WTC11 (cell line): ENCODE results near the gene FAM168B. TPM values are rescaled to one million over a fixed set of nuclear protein-coding genes. Genes with fewer than 3 reads are reported as not detected.

Experiments used
- ATAC-seq: fragments of 200-7000 bp; cut with Tn5 transposase; 2 replicates; pipeline ENCODE4 v1.10.0; 2021; ENCODE audit warnings: mild to moderate bottlenecking, moderate library complexity
- Bru-seq: library from RNA; stranded (reverse); fragments of 400-500 nt; gene quantifications from one replicate; lab custom pipeline; 2021; lab: Mats Ljungman, UMichigan
- CTCF ChIA-PET: fragments of 300-600 bp; sonication (Branson Sonifier 250); formaldehyde crosslinking; loops from one replicate; lab custom pipeline; 2021; ENCODE audit warnings: antibody characterized with exemption; lab: Charles Lee
- POLR2A ChIA-PET: fragments of 350-600 bp; sonication (Branson Sonifier 250); formaldehyde crosslinking; loops from one replicate; lab custom pipeline; 2021; ENCODE audit warnings: antibody characterized with exemption; lab: Charles Lee
- DNase-seq: peaks from one replicate; pipeline ENCODE4 v3.0.0; 2021; ENCODE audit warnings: low spot score
- H3K27ac Mint-ChIP-seq: 2 replicates; pipeline ENCODE4 v1.8.0; 2021; ENCODE audit warnings: mixed read lengths
- H3K27me3 Mint-ChIP-seq: 2 replicates; pipeline ENCODE4 v1.8.0; 2021; ENCODE audit warnings: low read depth, mild to moderate bottlenecking, moderate library complexity, mixed read lengths
- H3K36me3 Mint-ChIP-seq: 2 replicates; pipeline ENCODE4 v1.8.0; 2021; ENCODE audit warnings: mixed read lengths
- H3K4me1 Mint-ChIP-seq: 2 replicates; pipeline ENCODE4 v1.8.0; 2022; ENCODE audit warnings: mixed read lengths
- H3K4me3 Mint-ChIP-seq: 2 replicates; pipeline ENCODE4 v1.8.0; 2021; ENCODE audit warnings: mild to moderate bottlenecking, moderate library complexity, mixed read lengths
- H3K9me3 Mint-ChIP-seq: 2 replicates; pipeline ENCODE4 v1.8.0; 2021; ENCODE audit warnings: mixed read lengths
- EMX1 ChIP-seq: fragments of 250-450 bp; sonication (Bioruptor Pico); IDR thresholded peaks from 2 replicates; pipeline ENCODE4 v1.8.0; 2021; ENCODE audit warnings: mild to moderate bottlenecking
- FOXJ3 ChIP-seq: sonication (generic); formaldehyde crosslinking; IDR thresholded peaks from 2 replicates; pipeline ENCODE4 v1.9.0; 2021; ENCODE audit warnings: missing genetic modification reagents, mild to moderate bottlenecking, borderline replicate concordance
- FOXK1 ChIP-seq: sonication (generic); formaldehyde crosslinking; IDR thresholded peaks from 2 replicates; pipeline ENCODE4 v1.8.0; 2022; ENCODE audit warnings: mild to moderate bottlenecking, moderate library complexity, missing genetic modification reagents
- GABPB1 ChIP-seq: sonication (generic); formaldehyde crosslinking; IDR thresholded peaks from 2 replicates; pipeline ENCODE4 v1.8.1; 2023; ENCODE audit warnings: mild to moderate bottlenecking, missing genetic modification reagents
- GRHL2 ChIP-seq: fragments of 250-450 bp; sonication (Bioruptor Pico); IDR thresholded peaks from 2 replicates; pipeline ENCODE4 v1.8.0; 2022; ENCODE audit warnings: mild to moderate bottlenecking, moderate library complexity; ENCODE audit not compliant: insufficient replicate concordance, severe bottlenecking
- IRF2 ChIP-seq: sonication (generic); formaldehyde crosslinking; IDR thresholded peaks from 2 replicates; pipeline ENCODE4 v1.8.0; 2022; ENCODE audit warnings: low read depth, missing genetic modification reagents, borderline replicate concordance
- NFATC4 ChIP-seq: fragments of 250-450 bp; sonication (Bioruptor Pico); IDR thresholded peaks from 2 replicates; pipeline ENCODE4 v1.9.0; 2021; ENCODE audit warnings: mild to moderate bottlenecking
- NFE2L1 ChIP-seq: sonication (generic); formaldehyde crosslinking; IDR thresholded peaks from 2 replicates; pipeline ENCODE4 v1.8.1; 2023; ENCODE audit warnings: missing genetic modification reagents
- NR1H2 ChIP-seq: sonication (generic); formaldehyde crosslinking; IDR thresholded peaks from 2 replicates; pipeline ENCODE4 v1.9.0; 2021; ENCODE audit warnings: mild to moderate bottlenecking, moderate library complexity, missing genetic modification reagents
- NR2C2 ChIP-seq: sonication (generic); formaldehyde crosslinking; IDR thresholded peaks from 2 replicates; pipeline ENCODE4 v1.8.0; 2022; ENCODE audit warnings: mild to moderate bottlenecking, missing genetic modification reagents
- NR3C1 ChIP-seq: sonication (generic); formaldehyde crosslinking; conservative IDR thresholded peaks from 2 replicates; pipeline ENCODE4 v1.8.1; 2023; ENCODE audit warnings: low read depth, mild to moderate bottlenecking, missing genetic modification reagents
- RELA ChIP-seq: sonication (generic); formaldehyde crosslinking; IDR thresholded peaks from 2 replicates; pipeline ENCODE4 v1.8.1; 2022; ENCODE audit warnings: missing genetic modification reagents, mild to moderate bottlenecking, borderline replicate concordance
- RORB ChIP-seq: fragments of 250-450 bp; sonication (Bioruptor Pico); IDR thresholded peaks from 2 replicates; pipeline ENCODE4 v1.9.0; 2021; ENCODE audit warnings: mild to moderate bottlenecking
- SMAD4 ChIP-seq: sonication (generic); formaldehyde crosslinking; IDR thresholded peaks from 2 replicates; pipeline ENCODE4 v1.8.0; 2022; ENCODE audit warnings: mild to moderate bottlenecking, missing genetic modification reagents
- TEAD1 ChIP-seq: sonication (generic); formaldehyde crosslinking; IDR thresholded peaks from 2 replicates; pipeline ENCODE4 v1.8.0; 2022; ENCODE audit warnings: mild to moderate bottlenecking, missing genetic modification reagents
- TP53 ChIP-seq: sonication (generic); formaldehyde crosslinking; IDR thresholded peaks from 2 replicates; pipeline ENCODE4 v1.8.1; 2023; ENCODE audit warnings: mild to moderate bottlenecking, missing genetic modification reagents
- ZBTB21 ChIP-seq: sonication (generic); formaldehyde crosslinking; IDR thresholded peaks from 2 replicates; pipeline ENCODE4 v1.8.1; 2023; ENCODE audit warnings: mild to moderate bottlenecking, missing genetic modification reagents, borderline replicate concordance
- ZNF232 ChIP-seq: sonication (generic); formaldehyde crosslinking; IDR thresholded peaks from 2 replicates; pipeline ENCODE4 v1.8.0; 2022; ENCODE audit warnings: mild to moderate bottlenecking, missing genetic modification reagents
- ZNF263 ChIP-seq: sonication (generic); formaldehyde crosslinking; IDR thresholded peaks from 2 replicates; pipeline ENCODE4 v1.8.1; 2022; ENCODE audit warnings: low read depth, mild to moderate bottlenecking, moderate library complexity, missing genetic modification reagents
- ZNF671 ChIP-seq: fragments of 250-450 bp; sonication (Bioruptor Pico); IDR thresholded peaks from 2 replicates; pipeline ENCODE4 v1.8.0; 2021; ENCODE audit warnings: mild to moderate bottlenecking
- long read RNA-seq, 3 experiments: library from RNA in 1 of 3; library from capped mRNA in 1 of 3; library from polyadenylated mRNA in 1 of 3; unstranded in 2 of 3; stranded (forward) in 1 of 3; transcript quantifications; one replicate each; pipeline ENCODE4 v2.0.0, GENCODE V29; 2021
- total RNA-seq: library from RNA; stranded (reverse); gene quantifications from 3 replicates; pipeline ENCODE4 v1.2.3, GENCODE V29; 2021
- TF ChIP-seq, protein P1 (sequence below): sonication (generic); formaldehyde crosslinking; conservative IDR thresholded peaks from 2 replicates; pipeline ENCODE4 v1.8.1; 2022; ENCODE audit warnings: mild to moderate bottlenecking, missing genetic modification reagents
- TF ChIP-seq, protein P2 (sequence below): sonication (generic); formaldehyde crosslinking; IDR thresholded peaks from 2 replicates; pipeline ENCODE4 v1.8.0; 2022; ENCODE audit warnings: mild to moderate bottlenecking, missing genetic modification reagents
- TF ChIP-seq, protein P3 (sequence below): sonication (generic); formaldehyde crosslinking; IDR thresholded peaks from 2 replicates; pipeline ENCODE4 v1.8.1; 2022; ENCODE audit warnings: low read depth, missing genetic modification reagents, borderline replicate concordance
- TF ChIP-seq, protein P4 (sequence below): sonication (generic); formaldehyde crosslinking; conservative IDR thresholded peaks from 2 replicates; pipeline ENCODE4 v1.8.1; 2023; ENCODE audit warnings: mild to moderate bottlenecking, low read depth, missing genetic modification reagents, moderate library complexity
- TF ChIP-seq, protein P5 (sequence below): fragments of 250-450 bp; sonication (Bioruptor Pico); conservative IDR thresholded peaks from 2 replicates; pipeline ENCODE4 v1.9.0; 2021; ENCODE audit warnings: mild to moderate bottlenecking
- TF ChIP-seq, protein P6 (sequence below): fragments of 250-450 bp; sonication (Bioruptor Pico); IDR thresholded peaks from 2 replicates; pipeline ENCODE4 v2.1.2; 2022; ENCODE audit warnings: mild to moderate bottlenecking, moderate library complexity

FAM168B gene, protein sequence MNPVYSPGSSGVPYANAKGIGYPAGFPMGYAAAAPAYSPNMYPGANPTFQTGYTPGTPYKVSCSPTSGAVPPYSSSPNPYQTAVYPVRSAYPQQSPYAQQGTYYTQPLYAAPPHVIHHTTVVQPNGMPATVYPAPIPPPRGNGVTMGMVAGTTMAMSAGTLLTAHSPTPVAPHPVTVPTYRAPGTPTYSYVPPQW
- total RNA-seq (63.9 to 74.9 TPM (median 68.7 TPM) in 3 replicates), Bru-seq, nascent RNA (percentile 90 among the genes with signal in this experiment)
- long read RNA-seq, experiment 1, full-length matches to known transcripts: 226 of 384 reads
- long read RNA-seq, experiment 1, partial matches to known transcripts: 98 of 384 reads
- long read RNA-seq, experiment 1, other reads (novel, unspliced or antisense): 60 of 384 reads
- long read RNA-seq, experiment 2, full-length matches to known transcripts: 20 of 92 reads
- long read RNA-seq, experiment 2, partial matches to known transcripts: 3 of 92 reads
- long read RNA-seq, experiment 2, other reads (novel, unspliced or antisense): 69 of 92 reads
- long read RNA-seq, experiment 3, partial matches to known transcripts: 0 of 10 reads
- long read RNA-seq, experiment 3, other reads (novel, unspliced or antisense): 10 of 10 reads

DNA sequence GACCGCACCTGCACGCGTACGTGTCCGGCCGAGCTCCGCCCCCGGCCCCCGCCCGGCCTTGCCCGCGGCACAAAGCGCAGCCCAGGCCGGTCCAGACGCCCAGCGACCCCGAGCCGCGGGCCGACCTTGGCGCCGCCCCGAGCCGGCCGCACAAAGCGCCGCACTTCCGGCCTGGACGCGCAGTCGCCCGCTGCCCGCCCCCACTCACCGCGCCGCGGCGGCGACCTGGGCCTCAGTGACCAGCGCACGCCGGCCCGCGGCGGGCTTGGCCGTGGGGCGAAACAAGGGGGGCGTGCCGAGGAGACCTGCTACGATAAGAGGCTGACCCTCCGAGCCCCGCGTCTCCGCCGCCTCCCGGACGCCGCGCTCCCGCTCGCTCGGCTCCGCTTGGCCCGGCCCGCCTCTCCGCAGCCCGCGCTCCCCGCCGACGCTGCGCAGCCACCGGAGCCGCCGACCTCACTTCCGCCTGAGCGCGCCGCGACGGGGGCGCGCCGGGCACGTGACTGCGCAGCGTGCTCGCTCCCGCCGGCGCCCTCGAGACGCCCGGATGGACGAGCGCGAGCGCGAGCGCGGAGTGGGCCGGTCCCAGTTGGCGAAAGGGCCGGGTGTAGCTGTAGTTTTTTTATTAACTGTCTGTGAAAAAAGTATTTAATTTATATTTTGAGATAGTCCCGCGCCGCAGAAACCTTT, at the start of gene FAM168B:
Gene FAM168B, minus strand, starts transcription at position 455 of the 690 bp plus-strand sequence. CDS start 10,814 bp downstream, outside the sequence.
- peaks cover 7% of the 10 kb centered on the region for H3K4me1 Mint-ChIP-seq
- ATAC-seq: peak; percentile 90
- TF ChIP-seq, protein P1, sequence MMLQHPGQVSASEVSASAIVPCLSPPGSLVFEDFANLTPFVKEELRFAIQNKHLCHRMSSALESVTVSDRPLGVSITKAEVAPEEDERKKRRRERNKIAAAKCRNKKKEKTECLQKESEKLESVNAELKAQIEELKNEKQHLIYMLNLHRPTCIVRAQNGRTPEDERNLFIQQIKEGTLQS (CRISPR knock-in tag): no peak
- no peak; the same call in none of the 2 replicates for TF ChIP-seq TP53
- TF ChIP-seq, protein P2, sequence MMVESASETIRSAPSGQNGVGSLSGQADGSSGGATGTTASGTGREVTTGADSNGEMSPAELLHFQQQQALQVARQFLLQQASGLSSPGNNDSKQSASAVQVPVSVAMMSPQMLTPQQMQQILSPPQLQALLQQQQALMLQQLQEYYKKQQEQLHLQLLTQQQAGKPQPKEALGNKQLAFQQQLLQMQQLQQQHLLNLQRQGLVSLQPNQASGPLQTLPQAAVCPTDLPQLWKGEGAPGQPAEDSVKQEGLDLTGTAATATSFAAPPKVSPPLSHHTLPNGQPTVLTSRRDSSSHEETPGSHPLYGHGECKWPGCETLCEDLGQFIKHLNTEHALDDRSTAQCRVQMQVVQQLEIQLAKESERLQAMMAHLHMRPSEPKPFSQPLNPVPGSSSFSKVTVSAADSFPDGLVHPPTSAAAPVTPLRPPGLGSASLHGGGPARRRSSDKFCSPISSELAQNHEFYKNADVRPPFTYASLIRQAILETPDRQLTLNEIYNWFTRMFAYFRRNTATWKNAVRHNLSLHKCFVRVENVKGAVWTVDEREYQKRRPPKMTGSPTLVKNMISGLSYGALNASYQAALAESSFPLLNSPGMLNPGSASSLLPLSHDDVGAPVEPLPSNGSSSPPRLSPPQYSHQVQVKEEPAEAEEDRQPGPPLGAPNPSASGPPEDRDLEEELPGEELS (CRISPR knock-in tag): peak; percentile 92; the same call in 1 of the 2 replicates
- no peak for TF ChIP-seq EMX1 (CRISPR knock-in tag)
- TF ChIP-seq ZNF671 (CRISPR knock-in tag): 0 out of 2 replicates have a peak, but pooled peaks have one; percentile 14
- TF ChIP-seq, protein P3, sequence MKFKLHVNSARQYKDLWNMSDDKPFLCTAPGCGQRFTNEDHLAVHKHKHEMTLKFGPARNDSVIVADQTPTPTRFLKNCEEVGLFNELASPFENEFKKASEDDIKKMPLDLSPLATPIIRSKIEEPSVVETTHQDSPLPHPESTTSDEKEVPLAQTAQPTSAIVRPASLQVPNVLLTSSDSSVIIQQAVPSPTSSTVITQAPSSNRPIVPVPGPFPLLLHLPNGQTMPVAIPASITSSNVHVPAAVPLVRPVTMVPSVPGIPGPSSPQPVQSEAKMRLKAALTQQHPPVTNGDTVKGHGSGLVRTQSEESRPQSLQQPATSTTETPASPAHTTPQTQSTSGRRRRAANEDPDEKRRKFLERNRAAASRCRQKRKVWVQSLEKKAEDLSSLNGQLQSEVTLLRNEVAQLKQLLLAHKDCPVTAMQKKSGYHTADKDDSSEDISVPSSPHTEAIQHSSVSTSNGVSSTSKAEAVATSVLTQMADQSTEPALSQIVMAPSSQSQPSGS (CRISPR knock-in tag): no peak
- no peak for TF ChIP-seq RORB (CRISPR knock-in tag)
- TF ChIP-seq NR3C1 (CRISPR knock-in tag): 0 out of 2 replicates have a peak, but pooled peaks have one; percentile 56
- TF ChIP-seq ZBTB21 (CRISPR knock-in tag): no peak
- TF ChIP-seq, protein P4, sequence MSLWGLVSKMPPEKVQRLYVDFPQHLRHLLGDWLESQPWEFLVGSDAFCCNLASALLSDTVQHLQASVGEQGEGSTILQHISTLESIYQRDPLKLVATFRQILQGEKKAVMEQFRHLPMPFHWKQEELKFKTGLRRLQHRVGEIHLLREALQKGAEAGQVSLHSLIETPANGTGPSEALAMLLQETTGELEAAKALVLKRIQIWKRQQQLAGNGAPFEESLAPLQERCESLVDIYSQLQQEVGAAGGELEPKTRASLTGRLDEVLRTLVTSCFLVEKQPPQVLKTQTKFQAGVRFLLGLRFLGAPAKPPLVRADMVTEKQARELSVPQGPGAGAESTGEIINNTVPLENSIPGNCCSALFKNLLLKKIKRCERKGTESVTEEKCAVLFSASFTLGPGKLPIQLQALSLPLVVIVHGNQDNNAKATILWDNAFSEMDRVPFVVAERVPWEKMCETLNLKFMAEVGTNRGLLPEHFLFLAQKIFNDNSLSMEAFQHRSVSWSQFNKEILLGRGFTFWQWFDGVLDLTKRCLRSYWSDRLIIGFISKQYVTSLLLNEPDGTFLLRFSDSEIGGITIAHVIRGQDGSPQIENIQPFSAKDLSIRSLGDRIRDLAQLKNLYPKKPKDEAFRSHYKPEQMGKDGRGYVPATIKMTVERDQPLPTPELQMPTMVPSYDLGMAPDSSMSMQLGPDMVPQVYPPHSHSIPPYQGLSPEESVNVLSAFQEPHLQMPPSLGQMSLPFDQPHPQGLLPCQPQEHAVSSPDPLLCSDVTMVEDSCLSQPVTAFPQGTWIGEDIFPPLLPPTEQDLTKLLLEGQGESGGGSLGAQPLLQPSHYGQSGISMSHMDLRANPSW: 0 out of 2 replicates have a peak, but pooled peaks have one; percentile 61
- no peak for TF ChIP-seq GRHL2
- peak; percentile 79 for TF ChIP-seq TEAD1 (CRISPR knock-in tag)
- TF ChIP-seq, protein P5, sequence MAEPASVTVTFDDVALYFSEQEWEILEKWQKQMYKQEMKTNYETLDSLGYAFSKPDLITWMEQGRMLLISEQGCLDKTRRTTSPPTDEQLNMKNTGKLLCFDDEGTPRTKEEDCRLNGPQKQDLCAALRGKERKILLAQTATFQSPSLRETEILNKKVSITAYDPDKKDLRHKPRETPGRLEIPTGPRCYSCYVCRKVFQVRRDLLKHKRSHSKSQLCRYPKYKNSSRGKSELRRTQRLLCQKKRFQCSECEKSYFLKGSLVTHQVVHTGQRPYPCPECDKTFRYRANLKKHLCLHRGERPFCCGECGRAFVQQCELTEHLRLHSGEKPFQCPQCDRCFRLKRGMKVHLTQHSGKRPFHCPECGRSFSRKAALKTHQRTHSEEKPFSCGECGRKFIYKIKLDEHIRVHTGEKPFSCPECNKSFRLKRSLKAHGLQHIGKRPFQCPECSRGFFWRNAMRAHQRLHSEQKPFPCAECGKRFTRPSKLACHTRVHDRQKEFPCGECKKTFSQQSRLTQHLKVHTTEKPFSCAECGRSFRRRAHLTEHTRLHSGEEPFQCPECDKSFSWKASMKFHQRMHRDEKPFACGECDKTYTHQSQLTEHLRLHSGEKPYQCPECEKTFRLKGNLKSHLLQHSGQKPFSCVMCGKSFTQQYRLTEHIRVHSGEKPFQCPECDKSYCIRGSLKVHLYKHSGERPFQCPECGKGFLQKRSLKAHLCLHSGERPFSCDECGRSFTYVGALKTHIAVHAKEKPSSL: no peak
- no peak for TF ChIP-seq SMAD4
- TF ChIP-seq NFATC4 (CRISPR knock-in tag): peak; percentile 26; the same call in 1 of the 2 replicates
- TF ChIP-seq, protein P6, sequence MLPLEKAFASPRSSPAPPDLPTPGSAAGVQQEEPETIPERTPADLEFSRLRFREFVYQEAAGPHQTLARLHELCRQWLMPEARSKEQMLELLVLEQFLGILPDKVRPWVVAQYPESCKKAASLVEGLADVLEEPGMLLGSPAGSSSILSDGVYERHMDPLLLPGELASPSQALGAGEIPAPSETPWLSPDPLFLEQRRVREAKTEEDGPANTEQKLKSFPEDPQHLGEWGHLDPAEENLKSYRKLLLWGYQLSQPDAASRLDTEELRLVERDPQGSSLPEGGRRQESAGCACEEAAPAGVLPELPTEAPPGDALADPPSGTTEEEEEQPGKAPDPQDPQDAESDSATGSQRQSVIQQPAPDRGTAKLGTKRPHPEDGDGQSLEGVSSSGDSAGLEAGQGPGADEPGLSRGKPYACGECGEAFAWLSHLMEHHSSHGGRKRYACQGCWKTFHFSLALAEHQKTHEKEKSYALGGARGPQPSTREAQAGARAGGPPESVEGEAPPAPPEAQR (CRISPR knock-in tag): no peak
- TF ChIP-seq FOXK1 (CRISPR knock-in tag): peak; percentile 50; the same call in 1 of the 2 replicates
- TF ChIP-seq IRF2: 0 out of 2 replicates have a peak, but pooled peaks have one; percentile 28
- no peak for TF ChIP-seq FOXJ3 (CRISPR knock-in tag)
- no peak for TF ChIP-seq NR1H2
- TF ChIP-seq GABPB1 (CRISPR knock-in tag): no peak
- no peak for TF ChIP-seq RELA
- TF ChIP-seq NFE2L1 (CRISPR knock-in tag): no peak
- no peak for TF ChIP-seq ZNF232
- TF ChIP-seq ZNF263 (CRISPR knock-in tag): no peak
- TF ChIP-seq NR2C2: no peak

More for the DNA sequence above, at the start of gene FAM168B:
- CTCF ChIA-PET: interaction anchor here (0.8 to 1.8 kb wide), 5 partner anchors 8 to 173 kb away, joined by 3 to 5 read pairs (median 4); partner anchors contain the start of gene PLEKHB2
- Mint-ChIP-seq H3K9me3 (no peaks in the 10 kb centered on the region), H3K27ac (peak within 1 kb of the TSS; percentile 95), H3K4me3 (peak within 1 kb of the TSS; percentile 91), H3K27me3 (no peaks in the 10 kb centered on the region), H3K36me3 (peaks cover 20% of the 10 kb centered on the region)
- DNase-seq: peak; percentile 83
- POLR2A ChIA-PET: interaction anchor here (0.6 to 2.6 kb wide), 8 partner anchors 9 to 249 kb away, joined by 3 to 15 read pairs (median 3); partner anchors contain the start of gene PLEKHB2
